T follicular helper cell (primary cell): Measurements from ENCODE around the gene PHF12.
"Not testable (repeated sequence)": the region's sequence is repeated elsewhere in the genome, so short reads cannot be mapped to it uniquely, and the experiment has no call there.

Source experiments
- DNase-seq: peaks from one replicate; pipeline ENCODE4 v3.0.0-alpha.2; 2020; ENCODE audit warnings: low read depth

Gene PHF12

DNA sequence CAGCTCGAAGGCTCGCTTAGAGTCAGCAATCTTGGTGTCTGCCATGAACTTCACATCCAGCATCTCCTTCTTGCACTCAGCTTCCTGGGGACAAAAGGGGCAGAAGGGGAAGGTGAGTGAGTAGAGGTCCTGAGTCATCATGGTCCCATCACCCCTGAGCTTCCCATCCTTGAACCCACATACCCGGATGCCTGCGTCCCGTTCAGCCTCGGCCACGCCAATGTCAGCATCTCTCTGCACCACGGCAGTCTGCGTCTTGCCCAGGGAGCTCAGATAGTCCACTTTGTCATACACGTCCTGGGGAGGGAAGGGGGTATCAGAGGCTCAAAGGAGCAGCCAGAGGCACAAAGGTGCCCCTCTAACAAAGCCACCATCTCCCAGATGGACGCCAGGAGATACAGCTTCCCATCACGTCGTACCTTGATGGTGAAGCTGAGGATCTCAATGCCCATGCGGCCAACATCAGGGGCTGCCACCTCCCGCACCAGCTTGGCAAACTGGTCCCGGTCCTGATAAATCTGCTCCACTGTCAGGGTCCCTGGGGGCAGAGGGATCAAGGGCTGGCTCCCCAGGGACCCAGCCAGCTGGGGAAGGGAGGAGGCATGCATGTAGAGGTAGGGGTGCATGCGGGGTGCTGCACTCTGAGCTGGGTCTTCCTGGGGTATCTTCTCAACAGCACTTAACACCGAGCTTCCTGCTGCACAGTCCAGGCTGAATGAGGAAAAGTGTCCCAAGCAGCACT, 69.0 kb downstream of the PHF12 start:
- DNase-seq, result no peak

DNA sequence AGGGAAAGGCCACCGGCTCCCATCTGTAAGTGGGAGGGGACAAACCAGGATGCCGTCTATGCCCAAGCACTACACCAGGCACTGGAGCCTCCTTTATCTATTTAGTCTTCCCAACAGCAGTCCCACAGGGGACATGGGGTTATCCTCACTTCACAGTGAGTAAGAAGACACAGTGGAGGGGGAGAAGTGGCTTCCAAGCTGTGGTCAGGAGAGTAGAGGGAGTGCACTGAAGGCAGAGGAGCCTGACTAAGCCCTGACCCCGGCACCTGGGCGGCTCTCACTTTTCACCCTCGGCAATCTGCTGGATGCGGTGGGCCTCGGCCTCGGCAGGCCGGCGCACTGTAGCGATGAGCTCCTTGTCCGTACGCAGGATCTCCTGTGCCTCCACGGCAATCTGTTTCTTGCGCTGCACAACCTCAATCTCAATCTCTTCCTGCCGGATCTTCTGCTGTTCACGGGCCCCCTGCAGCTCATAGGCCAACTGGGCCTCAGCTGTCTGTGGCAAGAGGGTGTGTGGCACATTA, 69.7 kb downstream of the PHF12 start:
- no peak for DNase-seq

DNA sequence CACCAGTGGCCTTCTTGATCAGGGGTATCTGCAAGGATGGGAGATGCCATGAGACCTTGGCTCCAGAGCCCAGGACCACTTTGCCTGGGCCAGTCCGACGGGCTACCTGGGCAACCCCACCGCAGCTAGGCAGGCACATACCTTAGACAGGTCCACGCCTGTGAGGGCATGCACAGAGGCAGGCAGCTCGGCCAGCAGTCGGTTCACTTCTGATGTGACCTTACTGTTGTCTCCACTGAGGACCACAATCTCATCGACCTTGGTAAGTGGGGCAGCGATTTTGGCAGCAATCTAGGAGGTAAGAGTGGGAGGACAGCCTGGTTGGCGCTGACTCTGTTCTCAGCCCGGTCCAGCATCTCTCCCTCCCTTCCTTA, 70.8 kb downstream of the PHF12 start:
- DNase-seq, result no peak

DNA sequence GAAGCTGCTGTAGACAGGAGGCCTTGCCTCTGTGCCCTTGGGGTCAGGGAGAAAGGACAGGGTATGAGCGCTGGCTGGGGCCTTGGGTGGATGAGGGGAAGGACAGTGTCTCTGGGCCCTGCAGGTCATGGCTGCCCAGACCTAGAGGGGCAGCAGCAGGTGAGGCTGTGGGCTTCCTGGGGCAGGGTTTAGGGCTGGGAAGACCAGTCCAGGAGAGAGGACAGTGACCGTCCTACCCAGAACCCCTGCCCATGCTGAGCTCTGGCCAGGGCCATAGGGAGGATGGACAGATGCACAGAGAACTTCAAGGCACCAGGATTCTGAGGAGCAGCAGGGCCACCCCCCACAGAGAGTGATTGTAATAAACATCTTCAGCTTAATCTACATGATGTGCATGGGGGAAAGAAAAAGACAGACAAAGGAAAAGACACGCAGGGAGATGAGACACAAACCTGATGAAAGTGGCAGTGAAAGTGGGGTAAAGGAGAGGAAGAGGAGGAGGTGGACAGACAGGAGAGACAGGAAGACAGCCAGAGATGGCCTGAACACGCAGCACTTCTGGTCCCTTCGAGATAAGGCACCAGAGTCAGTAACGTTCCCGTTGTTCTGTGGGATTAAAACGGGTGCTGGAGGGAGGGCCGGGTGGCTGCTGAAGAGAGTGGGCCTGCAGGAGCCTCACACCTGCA, 71.3 kb downstream of the PHF12 start:
- DNase-seq, result no peak

DNA sequence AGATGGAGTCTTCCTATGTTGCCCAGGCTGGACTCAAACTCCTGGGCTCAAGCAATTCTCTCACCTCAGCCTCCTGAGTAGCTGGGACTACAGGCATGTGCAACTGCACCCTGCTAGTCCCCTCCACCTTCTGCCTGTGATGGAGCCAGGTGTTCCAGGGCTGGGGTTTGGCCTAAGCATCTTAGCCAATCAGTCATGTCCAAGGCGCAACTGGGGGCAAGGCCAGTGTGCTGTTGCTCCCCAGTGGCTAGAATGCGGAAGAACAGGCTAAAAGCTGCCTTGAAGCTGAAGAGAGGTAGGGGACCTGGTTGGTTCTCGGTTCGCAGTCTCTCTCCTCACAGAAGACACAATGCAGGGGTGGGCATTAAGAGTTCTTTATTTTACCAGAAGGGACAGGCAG, 72.3 kb downstream of the PHF12 start:
- DNase-seq, result no peak

DNA sequence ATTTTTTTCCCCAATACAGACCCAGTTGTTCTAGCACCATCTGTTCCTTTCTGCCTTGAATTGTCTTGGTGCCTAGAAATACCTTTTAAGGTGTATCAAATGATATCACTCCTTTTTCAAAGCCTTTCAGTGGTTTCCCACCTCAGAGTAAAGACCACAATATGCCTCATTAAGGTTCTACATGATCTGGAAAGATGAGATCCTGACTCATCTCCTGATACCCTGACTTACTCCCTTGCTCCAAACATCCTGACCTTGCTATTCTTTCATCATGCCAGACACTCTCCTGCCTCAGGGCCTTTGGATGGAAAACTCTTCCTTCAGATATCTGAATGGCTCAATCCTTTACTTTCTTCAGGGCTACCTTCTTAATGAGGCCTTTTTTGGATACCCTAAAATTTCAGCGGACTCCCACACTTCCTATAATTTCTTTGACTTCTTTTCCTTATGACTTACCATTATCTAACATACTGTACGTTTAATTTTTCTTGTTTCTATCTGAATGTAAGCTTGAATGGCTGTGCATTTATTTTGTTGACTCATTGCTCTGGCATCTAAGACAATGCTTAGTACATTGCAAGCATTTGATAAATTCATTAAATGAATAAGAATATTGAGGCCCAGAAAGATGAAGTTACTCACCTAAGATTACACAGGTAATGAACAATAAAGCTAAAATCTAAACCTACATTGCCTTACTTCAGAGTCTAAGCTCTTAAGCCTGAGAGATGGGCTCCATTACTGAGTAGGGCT, 73.0 kb downstream of the PHF12 start:
- no peak for DNase-seq

DNA sequence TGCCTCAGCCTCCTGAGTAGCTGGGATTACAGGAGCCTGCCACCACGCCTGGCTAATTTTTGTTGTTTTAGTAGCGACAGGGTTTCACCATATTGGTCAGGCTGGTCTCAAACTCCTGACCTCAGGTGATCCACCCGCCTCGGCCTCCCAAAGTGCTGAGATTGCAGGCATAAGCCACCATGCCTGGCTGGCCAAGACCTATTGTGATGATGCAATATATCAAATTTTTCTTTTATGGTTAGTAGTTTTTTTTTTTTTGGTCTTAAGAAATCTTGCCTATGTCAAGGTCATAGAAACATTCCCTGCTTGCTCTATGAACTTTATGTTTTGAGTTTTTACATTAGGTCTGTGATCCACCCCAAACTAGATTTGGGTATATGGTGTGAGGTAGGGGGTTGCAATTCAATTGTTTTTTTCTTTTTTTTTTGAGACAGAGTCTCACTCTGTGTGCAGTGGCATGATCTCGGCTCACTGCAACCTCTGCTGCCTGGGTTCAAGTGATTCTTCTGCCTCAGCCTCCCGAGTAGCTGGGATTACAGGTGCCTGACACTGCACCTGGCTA, 74.1 kb downstream of the PHF12 start:
- not testable (repeated sequence) for DNase-seq

DNA sequence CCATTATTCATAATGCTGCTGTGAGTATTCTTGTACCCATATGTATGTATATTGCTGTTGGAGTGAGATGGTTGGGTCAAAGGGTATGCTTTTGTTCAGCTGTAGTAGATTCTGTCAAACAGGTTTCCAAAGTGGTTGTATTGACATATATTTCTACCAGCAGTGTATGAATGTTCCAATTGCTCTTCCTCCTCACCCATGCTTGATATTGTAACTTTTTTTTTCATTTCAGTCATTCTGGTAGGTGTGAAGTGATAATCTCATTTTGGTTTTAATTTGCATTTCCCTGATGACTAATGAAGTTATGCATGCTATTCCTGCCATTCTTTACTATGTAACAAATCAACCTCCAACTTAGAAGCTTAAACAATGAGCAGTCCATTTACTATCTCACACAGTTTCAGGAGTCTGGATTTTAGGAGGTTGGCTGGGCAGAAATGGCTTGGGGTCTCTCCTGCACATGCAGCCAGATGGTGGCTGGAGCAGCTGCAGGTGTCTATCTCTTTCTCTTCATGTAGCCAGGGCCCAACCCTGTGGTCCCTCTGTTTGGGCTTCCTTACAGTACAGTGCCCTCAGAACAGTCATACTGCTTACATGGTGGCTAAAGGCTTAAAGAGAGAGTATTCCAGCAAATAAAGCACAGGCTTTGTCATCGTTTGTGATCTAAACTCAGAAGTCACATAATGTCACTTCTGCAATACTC, 75.3 kb downstream of the PHF12 start:
- DNase-seq, result no peak

DNA sequence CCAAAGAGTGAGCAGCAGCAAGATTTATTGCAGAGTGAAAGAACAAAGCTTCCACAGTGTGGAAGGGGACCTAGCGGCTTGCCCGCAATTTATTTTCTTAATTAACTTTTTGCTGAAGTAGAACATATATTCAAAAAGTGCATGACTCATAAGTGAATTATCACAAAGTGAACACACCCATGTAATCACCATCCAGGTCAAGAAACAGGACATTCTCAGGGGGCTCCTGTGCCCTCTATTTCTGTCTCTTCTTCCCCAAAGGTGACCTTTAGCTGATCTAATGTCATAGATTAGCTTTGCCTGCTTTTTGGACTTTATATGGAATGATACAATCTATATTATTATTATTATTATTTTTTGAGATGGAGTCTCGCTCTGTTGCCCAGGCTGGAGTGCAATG, 76.6 kb downstream of the PHF12 start:
- DNase-seq, result no peak

DNA sequence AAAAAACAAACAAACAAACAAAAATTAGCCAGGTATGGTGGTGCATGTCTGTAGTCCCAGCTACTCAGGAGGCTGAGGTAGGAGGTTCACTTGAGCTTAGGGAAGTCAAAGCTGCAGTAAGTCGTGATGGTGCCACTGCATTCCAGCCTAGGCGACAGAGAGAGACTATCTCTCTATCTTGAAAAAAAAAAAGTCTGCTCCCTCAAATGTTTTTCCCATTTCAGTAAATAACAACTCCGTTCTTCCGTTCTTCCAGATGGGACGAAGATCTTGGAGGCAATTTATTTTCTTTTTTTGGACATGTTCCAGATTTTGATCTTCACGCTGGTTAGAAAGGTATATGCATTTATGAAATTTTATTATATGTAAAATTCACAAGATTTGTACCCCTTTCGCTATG, 77.5 kb downstream of the PHF12 start:
- no peak for DNase-seq

DNA sequence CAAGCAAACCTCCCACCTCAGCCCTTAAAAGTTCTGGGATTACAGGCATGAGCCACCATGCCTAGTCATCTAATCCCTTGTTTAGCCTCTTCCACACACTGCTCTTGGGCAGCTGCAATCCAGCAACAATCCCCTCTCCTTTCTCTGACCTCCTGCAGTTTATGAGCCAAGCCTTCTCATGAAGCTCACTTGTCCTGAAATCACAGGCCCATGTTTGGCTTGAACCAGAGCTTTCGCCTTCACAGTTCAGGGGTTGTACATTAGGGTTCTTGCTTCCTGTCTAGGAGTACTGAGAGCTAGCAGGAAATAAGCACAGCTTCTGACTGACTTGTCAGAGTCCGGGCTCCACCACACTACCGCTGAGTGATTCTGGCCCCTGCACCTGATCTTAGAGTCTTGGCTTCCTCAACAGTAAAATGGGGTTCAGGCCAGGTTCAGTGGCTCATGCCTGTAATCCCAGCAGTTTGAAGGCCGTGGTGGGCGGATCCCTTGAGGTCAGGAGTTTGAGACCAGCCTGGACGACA, 80.2 kb downstream of the PHF12 start:
- no peak for DNase-seq

DNA sequence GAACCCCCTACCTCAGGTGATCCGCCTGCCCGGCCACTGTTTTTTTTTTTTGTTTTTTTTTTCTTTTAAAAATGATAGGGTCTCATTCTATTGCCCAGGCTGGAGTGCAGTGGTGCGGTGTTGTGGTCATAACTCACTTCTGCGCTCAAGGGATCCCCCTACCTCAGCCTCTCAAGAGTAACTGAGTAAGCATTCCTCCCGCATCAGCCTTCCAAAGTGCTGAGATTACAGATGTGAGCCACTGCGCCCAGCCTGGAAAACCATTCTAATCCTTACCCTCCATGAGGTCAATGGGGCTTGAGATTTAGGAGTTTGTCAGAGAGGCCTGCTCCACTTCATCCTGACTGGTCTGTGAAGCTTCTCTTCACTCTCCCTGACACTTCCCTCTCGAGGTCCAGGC, 84.0 kb downstream of the PHF12 start:
- DNase-seq, result no peak

DNA sequence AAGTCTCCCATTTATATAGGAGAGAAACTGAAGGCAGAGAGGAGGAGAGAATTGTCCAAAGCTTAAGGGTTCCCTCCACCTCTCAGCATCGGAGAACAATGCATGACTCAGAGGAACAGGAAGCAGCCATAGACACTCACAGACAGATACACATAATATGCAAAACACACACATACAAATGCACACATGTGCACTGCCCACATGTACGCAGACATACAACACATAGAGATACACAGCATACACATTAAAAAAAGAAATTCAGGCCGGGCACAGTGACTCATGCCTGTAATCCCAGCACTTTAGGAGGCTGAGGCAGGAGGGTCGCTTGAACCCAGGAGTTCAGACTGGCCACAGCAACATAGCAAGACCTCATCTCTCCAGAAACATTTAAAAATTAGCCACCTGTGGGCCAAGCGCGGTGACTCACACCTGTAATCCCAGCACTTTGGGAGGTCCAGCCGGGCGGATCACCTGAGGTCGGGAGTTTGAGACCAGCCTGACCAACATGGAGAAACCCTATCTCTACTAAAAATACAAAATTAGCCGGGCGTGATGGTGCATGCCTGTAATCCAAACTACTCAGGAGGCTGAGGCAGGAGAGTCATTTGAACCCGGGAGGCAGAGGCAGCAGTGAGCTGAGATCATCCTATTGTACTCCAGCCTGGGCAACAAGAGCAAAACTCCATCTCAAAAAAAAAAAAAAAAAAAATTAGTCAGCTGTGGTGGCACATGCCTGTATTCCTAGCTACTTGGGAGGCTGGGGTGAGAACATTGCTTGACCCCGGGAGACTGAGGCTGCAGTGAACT, 85.2 kb downstream of the PHF12 start:
- no peak for DNase-seq

DNA sequence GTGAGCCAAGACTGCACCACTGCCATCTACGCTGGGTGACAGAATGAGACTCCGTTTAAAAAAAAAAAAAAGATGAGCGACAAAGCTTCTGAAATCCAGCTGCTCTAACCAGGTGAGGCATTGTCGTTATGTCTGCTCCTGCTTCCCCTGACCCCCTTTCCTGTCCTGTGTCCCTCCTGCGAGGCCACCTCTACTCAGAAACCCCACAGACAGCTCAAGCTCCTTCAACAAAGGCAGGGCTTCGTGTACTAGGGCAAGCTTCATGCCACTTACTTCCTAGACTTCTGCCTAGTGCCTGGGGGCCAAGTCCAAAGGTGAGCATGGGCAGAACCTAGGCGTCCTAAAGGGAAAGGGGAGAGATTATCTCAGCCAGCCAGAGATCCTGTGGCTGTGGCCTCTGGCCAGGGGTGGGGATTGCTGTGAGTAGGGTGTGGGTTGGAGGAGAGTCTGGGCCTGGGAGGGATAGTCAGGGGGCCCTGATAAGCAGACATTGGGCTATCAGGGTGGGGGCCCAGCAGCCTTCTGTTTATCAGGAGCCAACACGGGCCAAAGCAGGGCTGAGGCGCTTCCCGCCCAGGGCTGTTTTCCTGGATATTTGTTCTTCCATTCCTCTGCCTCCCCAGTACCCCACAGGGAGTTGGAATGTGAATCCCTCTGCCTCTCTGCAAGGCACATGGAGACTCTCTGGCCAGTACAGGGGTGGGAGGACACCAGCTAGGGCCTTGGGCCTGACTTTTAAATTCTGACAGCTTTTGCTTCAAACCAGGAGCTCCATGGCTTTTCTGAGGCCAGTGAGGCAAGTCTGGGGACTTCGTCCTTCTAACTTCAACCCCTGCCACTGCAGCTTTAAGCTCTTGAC, 86.1 kb downstream of the PHF12 start:
- no peak for DNase-seq

DNA sequence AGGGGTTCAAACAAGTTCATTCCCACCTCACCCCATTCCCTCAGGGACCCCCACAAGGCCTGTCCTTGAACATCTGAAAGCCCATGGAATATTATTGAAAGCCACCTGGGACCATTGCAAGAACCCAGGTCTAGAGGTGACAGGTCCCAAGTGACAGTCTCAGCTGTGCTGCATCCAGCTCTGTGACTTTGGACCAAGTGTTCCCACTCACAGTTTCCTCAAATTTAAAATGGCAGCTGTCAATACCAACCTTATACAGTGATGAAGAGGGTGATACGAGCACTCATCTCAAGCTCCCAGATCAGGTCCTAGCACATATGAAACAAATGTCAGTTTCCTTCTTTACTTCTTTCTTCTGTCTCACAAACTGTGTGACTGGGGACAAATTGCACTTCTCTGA, 87.4 kb downstream of the PHF12 start:
- no peak for DNase-seq

DNA sequence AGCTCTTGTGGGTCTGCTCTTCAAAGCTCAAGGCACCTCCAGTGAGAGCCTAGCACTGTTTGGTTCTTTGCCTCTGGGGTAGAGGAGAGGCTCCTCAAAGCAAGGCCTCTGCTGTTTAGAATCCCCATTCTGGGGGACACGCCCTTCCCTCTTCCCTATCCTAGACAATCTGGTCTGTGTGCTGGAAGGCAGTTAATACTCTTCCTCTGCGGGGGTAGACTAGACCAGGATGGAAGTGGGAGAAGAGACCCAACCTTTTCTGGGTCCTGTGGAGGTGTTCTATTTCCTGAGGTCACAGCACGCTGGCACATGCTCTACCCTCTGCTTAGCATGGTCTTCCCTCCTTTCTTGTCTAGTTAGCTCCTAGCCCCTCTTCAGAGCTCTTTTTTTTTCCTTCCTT, 88.8 kb downstream of the PHF12 start:
- DNase-seq, result no peak

DNA sequence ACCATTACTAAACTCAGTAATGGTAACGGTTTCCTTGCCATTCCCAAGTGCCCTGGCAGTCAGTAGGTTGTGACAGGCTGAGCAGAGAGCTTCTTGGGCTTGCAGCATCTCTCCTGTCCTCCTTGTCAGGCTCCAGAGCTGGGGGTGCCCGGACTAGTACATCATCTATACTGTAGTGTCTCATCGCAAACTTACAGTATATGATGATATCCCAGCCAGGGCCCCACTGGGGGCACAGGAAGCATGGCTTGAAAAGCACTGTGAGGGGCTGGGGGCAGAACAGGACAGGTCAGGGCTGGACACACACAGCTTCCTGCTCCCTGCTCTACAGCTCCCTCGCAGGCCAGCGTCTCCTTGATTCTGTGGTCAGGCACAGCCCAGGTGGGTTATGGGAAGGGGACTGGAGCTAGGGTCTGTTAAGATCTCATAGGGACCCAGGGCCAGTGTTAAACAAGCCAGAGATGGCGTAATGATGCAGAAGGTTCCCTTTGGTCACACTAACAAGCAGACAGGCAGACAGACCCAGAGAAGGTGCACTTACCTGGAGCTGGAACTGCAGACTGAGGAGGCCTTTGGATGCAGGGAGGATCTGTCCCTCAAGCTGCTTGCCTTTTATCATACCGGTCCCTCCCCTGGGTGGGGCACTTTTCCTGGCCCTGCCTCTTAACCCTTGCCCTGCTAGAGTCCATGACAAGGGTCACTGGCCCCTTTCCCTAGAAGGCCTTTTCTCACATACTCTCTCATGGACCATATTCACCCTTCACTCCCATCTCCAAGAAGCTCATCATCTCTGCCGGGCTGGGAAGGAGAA, 89.7 kb downstream of the PHF12 start:
- no peak for DNase-seq

DNA sequence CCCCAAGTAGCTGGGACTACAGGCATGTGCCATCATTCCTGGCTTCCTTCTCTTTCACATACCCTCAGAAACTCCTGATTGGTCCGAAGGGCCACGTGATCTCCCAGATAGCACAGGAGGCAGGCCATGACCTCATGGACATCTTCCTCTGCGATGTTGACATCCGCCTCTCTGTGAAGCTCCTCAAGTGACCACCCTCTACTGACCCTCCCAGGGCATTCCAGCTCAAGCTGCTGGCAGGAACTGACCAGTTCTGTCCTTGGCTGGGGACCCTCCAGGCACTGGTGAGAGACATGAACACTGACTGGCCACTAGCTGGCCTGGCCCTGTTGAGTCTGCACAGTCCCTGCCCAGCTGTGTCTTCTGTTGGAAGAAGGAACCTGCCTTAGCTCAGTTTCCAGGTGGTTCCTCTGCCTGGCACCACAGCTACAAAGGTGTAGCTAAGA, 90.9 kb downstream of the PHF12 start:
- DNase-seq, result no peak

DNA sequence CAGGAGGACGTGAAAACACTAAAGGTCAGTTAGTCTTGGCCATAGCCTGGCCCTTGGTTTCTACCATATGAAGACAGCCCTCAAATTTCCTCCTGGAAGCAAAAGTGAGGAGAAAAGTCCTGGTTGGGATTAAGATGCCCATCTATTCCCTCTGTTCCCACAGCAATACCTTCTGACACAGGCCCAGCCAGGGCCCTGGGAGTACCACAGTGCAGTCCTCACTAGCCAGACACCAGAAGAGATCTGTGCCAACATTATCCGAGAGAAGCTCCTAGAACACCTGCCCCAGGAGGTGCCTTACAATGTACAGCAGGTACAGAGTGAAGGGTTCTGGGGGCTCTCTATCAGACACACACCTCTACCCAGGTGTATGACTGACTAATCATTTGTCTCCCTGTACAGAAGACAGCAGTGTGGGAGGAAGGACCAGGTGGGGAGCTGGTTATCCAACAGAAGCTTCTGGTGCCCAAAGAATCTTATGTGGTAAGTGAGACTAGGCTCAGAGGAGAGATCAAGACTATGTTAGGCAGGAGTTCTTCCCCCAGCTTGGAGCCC, 92.4 kb downstream of the PHF12 start:
- DNase-seq, result no peak
